ENCODE results near the gene ISM1. TPM values are rescaled to one million over a fixed set of nuclear protein-coding genes. Genes with fewer than 3 reads are reported as not detected.

Gene ISM1
- total RNA-seq, 1 experiment from 2014 or later, result 0.11 TPM

DNA sequence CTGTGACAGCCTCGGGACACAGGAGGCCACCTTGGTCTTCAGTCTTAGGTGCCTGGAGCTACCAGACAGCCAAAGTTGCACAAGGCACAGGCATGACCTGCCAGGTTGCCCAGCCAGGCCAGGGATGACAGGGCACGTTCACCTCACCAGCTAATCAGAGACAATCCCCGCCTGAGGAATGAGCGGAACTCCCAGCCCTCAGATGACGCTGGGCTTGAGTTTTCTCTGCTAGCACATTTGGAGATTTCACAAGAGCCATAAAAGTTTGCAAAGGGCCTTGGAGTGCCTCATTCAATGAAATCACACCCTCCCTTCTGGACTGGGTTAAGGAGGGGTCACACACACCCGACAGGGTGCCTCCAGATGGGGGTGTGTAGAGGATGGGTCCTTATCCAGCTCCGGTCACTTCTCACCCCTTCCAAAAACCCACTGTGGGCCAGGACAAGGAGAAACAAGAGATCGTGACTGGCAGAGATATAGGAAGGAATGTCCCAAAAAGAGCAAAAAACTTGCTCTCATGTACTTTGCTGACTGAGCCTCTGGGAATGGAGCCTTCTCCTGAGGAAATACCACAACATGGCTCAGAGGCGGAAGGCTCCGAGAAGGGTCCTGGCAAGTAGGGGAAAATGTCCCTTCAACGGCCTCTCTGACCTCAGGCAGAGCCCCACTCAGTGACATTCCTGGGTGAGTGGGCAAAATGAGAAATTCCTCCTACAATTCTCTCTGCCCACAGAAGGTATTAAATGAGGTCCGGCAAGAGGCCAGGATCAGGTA, 121.6 kb downstream of the ISM1 start:
- no peak for DNase-seq (ENCODE audit: low read depth)

DNA sequence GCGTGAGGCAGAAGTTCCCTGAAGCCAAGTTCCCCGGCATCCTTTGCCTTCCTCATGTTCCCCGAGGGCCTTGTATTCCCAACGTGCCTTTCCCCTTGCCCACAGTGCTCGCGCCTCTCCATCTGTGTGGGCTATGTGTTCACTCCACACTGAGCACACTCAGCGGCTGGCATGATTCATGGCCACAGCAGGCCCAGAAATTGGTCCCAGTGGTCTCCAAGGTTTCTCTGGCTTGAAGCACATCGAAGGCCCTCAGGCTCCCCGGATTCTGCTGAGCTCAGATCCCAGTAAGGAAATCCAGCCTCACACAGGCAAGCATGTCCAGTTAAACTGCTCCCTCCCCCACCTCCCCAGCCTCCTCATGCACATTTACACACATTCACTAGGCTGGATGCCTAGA, 123.6 kb downstream of the ISM1 start:
- no peak for DNase-seq (ENCODE audit: low read depth)

DNA sequence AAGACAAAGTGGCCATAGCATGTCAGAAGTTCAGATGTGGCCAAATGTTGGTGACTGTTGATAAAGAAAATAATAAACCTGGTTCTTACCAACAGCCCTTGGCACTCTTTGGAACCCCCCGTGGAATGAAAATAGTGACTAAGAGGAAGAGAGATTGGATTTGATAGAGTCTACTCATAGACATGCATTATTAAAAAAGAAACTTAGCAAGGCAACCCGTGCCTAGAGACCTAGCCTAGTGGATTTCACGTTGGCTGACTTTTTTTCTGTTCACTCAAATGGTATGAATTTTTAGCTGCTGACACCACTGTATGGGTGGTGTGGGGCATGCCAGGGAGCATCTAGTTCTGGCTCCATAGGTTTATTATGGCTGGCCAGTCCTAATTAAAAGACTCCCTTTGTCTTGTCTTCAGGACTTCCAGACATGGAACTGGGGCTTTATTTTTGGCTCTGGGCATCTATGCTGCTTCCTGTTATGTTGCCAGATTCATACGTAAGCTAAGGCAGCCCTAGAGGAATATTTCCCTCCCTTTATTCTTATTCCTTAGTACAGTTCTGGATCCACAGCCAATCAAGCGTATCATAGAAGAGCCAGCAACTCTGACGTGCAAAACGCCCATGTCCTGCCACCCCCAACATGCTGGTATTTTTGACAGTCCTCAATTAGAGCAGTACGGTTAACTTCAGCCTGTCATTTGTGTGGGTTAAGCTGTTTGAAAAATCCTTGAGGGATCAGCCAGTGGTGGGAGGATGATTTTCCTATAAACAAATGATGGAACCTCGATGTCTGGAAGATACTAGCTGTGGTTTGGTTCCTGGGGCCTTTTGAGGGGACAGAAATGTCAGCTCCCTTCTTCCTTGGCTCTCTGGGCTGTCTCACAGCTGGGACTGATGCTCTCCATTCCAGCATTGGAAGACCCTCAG, 127.5 kb downstream of the ISM1 start:
- DNase-seq (ENCODE audit: low read depth), result no peak

DNA sequence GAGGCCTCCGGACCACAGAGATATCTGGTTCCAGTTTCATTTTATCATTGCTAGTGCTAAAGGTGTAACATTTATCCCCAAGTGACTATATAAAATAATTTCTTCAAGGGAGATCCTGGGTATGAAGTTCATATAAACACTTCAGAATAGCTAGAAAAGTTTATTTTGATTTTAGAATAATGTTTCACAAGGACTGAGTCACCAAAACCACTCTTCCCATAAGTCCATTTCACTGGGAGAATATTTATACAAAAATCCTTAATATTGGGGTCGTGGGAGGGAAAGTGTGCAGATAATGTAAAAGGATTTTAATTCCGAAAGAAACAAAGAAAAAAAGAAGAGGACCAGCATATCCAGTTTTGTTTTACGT, 128.1 kb downstream of the ISM1 start:
- no peak for DNase-seq (ENCODE audit: low read depth)

Other genes with a start within 250 kb of the ISM1 start
- gene SPTLC3, start 212.3 kb upstream of the ISM1 start, total RNA-seq (2014; rRNA removed), result 30.8 and 37.4 TPM in 2 replicates